Skin of body (tissue), 2 donors: ENCODE data around the gene UNK. TPM values are rescaled to one million over a fixed set of nuclear protein-coding genes. Genes with fewer than 3 reads are reported as not detected.

ENCODE experiments used
- DNase-seq: peaks from one replicate; lab custom pipeline; 2025; lab: John Stamatoyannopoulos, UW
- total RNA-seq: library from RNA; depleted of rRNA; stranded (reverse); fragments of >200 nt; gene quantifications from one replicate; pipeline ENCODE4 v1.2.3, GENCODE V29; 2014

The UNK gene
- total RNA-seq, 1 donor from 2014 or later = 39.2 TPM

DNA sequence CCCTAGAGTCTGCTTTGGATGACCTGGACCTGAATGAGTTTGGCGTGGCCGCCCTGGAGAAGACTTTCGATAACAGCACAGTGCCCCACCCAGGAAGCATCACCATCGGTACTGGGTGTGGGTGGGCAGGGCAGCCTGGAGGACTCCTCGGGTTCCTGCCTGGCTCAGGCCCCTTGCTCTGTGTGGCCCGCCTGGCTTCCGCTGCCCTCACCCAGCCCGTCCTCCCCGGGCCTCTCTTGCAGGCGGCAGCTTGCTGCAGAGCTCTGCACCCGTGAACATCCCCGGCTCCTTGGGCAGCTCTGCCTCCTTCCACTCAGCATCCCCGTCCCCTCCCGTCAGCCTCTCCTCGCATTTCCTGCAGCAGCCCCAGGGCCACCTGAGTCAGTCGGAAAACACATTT lies 35.1 kb downstream of the UNK start:
- no peak for DNase-seq

DNA sequence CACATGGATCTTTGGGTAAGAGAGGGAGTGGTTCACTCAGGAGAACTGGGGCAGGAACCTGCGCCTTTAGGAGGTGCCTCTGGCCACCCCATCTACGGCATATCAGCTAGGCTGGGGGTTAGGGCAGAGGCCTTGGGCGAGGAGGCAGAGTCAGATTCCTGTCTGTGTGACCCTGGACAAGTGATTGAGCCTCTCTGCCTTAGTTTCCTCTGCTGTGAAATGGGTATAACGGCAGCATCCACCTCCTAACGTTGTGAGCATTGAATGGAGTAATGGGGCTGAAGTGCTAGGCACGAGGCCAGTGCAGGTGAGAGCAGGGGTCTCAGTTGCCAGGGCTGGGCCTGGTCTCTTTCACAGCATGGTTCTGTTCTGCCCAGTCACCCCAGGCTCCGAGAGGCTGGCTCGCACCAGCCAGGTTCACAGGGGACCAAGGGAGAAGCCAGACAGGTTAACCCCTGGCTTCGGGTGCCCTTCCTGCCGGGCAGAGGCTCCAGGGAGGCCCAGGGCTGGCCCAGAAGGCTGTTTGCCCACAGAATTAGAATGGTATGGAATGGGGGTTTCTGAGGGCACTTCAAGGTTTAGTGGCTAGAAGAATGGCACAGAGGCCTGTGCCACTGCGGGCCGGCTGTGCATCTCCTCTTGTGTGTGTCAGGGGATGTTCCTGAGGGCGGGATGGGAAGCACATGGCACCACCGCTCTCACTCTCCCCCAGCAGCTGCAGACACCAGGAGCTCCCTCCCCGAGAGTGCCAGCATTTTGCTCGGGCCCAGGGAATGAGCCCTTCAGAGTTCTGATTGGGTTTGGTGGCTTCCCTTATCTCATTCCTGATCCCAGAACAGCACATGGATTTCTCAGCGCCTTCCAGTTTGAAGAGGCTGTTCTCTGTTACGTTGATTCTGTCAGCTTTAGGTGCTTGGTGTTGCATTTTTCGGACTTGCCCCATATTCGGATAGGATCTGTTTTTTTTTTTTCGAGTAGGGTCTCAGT lies 35.8 kb downstream of the UNK start:
- DNase-seq = no peak

- DNase-seq = no peak
Observed at GRCh38 chr17:75821552-75821951, 36.9 kb downstream of the UNK start.

- no peak for DNase-seq
Observed at GRCh38 chr17:75822119-75822799, 37.7 kb downstream of the UNK start.

DNA sequence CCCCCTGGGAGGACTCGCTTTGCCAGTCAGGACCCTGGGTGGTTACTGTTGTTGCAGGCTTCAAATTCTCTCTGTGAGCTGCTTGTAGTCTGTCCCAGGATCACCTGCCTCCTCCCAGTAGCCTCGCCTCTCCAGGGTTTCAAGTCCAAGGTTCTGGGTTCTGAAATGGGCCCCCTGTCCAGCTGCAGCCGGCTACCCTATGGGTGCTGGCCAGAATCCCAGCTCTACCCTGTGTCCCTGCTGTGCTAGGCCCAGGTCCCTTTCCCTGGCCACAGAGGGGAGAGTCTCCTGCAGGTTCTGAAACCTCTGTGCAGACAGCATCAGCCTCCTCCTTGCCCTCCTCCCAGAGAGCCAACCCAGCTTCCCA lies 38.2 kb downstream of the UNK start:
- DNase-seq = no peak

DNA sequence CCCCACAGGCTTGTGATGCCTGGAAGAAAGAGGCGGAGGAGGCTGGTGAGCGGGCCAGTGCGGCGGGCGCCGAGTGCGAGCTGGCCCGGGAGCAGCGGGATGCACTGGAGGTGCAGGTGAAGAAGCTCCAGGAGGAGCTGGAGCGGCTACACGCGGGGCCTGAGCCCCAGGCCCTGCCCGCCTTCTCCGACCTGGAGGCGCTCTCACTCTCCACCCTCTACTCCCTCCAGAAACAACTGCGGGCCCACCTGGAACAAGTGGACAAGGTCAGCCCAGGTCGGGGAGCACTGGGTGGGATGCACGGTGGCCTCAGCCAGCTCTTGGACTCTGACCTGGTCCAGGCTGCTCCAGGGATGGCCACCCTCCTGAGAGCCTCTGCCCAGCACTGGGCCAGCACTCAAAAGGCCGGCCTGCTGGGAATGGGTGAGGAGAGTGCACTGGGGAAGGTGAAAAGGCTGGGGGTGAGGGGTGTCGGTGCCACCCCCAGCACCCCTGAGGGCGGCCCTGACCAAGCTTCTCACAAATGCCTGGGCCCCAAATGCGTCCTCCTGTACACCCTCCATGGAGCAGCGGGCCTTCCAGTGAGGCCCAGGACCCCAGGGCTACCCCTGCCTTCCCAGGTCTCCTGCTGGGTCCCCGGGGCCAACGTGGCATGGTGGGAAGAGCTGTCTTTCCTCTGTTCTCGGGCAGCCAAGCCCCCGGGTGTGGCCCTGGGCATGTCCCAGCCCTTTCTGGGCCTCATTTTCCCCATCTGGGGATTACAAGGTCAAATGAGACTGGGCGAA lies 38.8 kb downstream of the UNK start:
- no peak for DNase-seq

- DNase-seq = no peak
Observed at GRCh38 chr17:75824050-75824552, 39.5 kb downstream of the UNK start.

GRCh38 chr17:75824666-75825065 lies 40.1 kb downstream of the UNK start:
- DNase-seq = peak; percentile 50

DNA sequence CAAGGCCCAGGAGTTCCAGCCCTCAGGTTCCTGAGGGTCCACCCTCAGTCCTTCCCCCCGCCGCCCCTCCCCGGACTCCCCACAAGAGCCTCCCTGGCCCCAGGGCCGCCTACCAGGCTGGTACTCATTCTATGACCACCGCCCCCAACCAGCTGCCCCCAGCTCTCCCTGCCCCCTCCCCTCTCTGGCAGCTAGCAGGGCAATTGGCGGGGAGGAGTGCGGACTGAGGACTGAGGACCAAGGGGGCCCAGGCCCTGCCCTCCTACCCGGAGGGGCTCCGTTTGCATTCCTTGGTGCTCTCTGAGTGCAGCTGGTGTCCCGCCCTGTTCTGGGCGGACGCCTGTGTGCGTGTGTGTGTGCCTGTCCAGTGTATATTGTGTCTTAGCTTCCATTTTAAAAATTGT lies 40.5 kb downstream of the UNK start:
- no peak for DNase-seq

DNA sequence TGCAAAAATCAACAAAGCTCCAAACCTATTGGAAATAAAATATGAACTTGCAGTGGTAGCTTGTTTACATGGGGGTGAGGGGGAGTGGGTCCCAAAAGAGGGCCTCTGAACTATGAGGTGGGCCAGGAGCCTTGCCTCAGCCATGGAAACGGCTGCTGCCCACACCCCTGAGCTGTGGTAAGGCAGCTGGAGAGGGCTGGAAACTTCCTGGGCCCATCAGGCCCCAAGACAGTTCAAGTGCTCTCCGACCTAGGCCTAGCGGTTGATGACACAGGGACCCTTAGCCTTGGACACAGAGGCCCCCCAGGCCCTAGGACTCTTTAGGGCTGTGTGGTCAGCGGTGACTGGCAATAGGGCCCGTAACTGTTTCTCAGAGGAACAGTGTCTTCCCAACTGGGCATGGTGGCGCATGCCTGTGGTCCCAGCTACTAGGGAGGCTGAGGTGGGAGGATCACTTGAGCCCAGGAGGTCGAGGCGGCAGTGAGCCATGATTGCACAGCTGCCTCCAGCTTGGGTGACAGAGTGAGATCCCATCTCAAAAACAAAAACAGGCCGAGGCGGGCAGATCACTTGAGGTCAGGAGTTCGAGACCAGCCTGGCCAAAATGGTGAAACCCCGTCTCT lies 41.3 kb downstream of the UNK start:
- no peak for DNase-seq

DNA sequence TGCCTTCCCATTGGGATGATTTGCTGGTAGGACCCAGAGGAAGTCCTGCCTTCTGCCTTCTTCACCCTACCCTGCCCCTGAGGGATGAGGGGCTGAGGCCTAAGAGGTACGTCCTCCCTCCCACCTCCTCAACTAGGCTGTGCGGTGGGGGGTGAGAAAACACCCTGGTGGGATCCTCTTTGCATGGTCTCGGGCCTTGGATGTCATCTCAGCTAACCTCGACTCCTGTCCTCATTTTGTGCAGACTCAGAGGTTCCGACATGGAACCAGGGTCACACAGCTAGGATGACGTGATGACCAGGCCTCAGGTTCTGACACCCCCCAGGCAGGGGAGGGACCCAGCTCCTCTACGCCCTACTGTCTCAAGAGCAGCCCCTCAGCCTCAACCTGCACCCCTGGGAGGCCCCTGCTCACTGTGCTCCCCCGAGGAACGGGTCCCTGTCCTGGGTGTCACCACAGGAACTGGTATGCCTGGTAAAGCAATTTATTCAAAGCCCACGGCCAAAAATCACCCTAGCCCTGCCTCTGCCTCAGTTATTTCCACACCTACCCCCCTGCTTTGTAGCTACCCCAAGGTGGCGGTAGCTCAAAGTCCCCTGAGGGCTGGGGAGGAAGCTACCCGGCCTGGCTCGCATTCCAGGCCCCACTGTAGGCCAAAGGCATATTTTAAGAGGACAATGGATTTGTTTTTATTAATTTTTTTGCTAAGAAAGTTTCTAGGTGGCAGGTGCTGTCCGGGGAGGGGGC lies 42.1 kb downstream of the UNK start:
- DNase-seq = no peak

DNA sequence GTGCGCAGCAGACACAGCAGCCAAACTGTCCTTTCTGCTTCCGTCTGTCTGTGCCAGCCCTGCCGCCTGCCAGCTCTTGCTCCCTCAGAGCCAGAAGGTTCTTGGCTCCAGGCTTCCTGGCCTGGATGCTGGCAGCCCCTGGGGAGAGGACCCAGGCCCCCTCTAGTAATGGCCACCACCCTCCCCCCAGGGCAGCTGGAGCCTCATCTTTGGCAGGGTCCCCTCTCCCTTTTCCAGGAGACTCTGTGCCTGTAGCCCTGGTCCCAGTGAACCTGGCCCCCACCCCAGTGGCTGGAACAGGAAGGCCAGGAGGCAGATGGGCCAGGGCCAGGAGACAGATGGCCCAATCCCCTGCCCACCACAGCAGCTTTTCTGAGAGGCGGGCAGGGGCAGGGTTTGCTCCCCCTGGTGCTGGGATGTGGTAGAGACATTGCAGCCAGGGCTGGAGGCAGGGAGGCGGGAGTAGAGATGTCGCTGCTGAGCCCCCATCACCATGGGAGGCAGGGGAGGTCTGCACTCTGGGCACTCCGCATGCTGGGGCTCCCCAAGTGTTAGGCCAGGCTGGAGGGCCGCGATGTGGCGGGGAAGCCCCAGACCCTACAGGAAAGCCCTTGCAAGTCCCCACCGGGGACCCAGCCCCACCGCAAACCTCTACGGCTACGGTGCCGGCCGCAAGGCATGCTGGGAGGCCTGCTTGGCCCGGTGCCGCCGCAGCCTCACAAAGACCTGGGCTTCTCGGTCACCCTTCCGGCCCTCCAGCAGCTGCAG lies 42.9 kb downstream of the UNK start:
- DNase-seq = peak; percentile 58

- DNase-seq = no peak
Observed at GRCh38 chr17:75828076-75828400, 43.4 kb downstream of the UNK start.

DNA sequence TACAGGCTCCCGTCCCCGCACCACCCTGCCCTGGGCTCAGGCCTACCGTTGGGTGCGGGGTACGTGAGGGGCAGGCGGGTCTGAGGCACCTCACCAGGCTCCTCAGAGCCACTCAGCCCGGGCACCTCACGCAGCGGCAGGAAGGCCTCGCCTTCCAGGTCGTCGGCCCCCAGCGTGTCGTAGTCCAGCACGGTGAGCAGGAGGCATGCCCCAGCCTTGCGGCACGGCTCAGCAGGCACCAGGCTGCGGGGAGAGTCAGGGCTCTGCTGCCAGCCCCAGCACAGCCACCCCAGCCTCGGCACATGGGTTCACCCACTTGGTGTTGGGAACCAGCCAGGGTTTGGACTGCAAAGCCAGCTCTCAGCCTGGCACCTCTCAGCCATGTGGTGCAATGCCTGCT lies 44.1 kb downstream of the UNK start:
- no peak for DNase-seq

DNA sequence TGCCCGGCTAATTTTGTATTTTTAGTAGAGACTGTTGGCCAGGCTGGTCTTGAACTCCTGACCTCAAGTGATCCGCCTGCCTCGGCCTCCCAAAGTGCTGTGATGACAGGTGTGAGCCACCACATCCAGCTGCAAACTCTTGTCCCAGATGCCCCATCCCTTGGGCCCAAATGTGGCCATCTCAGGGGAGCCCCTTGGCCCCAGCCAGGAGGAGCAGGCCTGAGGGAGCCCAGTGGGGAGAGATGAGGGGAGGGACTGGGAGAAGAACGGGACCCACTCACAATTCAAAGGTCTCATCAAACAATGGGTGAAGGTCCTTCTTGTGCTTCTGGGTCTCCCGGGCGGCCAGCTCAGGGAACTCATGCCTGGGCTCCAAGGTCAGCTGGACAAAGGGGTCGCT lies 45.1 kb downstream of the UNK start:
- no peak for DNase-seq

DNA sequence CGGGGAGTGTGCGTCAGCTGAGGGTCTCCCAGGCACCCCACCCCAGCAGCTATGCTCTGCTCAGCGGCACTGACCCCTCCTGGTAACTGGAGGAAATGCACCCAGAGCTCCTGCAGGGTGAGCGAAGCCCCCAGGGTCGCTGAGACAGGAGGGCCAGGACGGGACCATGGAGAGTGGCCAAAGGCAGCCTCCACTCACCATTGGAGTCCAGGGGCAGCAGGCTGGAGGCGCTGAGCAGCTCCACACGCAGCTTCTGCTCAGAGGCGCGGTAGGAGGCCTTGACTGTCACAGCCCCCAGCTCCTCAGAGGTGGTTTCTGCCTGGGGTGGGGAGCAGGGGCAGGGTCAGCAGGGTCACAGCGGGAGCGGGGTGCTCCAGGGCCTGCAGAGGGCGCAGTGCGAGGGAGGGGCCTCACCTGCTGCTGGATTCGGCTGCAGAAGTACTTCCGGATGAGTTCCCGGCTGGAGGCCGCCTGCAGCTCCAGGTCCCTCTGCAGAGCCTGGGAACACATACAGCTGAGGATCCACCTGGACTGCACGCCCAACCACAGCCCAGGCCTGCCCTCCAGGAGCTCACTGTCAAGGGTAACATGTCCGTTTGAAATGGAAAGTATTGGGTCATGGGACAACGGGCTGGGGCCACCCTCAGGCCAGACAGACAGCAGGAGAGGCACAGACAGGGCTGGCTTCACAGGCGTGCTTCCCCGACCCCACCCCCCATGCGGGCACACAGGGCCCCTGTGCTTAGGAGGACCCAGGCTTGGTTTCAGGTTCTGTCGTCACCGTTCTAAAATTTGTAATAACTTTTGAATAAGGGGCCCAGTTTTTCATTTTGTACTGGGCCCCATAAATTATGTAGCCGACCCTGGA lies 45.8 kb downstream of the UNK start:
- no peak for DNase-seq

- no peak for DNase-seq
Observed at GRCh38 chr17:75831032-75831571, 46.5 kb downstream of the UNK start.

- no peak for DNase-seq
Observed at GRCh38 chr17:75832164-75832651, 47.6 kb downstream of the UNK start.
